HL-60/S4 (cell line): ENCODE measurements around the gene RABGAP1L.
"Not testable (repeated sequence)": the region's sequence is repeated elsewhere in the genome, so short reads cannot be mapped to it uniquely, and the experiment has no call there.

ENCODE experiments used
- in situ Hi-C: fragments of 300-500 bp; cut with MboI; formaldehyde crosslinking; loops from 2 replicates; pipeline ENCODE4 v1.14.3; 2022; ENCODE audit warnings: low sequenced_read_pairs

RABGAP1L gene

GRCh38 chr1:174693539-174693938 lies 534.2 kb downstream of the RABGAP1L start:
- in situ Hi-C loops: not testable (repeated sequence)

DNA sequence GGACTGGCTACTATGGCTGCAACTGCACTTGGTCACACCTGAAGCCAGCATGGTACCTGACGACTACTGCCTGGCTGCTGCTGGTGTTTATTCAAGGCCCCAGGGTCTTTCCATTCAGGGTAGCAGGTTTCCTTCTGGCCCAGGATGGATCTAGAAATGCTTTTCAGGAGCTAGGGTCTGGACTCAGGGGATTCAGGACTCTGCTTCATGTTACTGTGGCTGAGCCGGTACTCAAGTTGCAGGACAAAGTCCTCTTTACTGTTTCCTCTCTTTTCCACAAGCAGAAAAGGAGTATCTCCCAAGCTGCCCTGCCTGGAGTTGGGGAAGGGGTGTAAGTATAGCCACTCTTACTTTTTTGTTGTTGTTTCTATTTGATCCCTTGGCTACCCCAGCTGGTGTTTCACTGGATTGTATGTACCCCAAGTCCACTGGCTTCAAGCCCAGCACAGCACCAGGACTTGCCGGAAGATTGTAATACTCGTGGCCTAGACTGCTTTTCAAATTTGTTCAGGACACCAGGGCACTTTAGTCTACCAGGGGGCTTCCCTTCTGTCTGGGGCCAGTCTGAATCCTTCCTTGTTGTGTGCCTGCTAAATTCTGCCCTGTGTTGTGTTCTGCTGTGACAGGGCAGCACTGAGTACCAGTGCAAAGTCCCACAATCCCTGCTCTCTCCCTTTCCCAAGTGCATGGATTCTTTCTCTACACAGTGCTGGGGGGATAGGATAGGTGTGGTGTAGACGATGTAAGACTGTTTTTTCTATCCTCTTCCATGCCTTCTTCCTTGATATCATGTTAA lies 536.9 kb downstream of the RABGAP1L start:
- in situ Hi-C loops: no loop called here

DNA sequence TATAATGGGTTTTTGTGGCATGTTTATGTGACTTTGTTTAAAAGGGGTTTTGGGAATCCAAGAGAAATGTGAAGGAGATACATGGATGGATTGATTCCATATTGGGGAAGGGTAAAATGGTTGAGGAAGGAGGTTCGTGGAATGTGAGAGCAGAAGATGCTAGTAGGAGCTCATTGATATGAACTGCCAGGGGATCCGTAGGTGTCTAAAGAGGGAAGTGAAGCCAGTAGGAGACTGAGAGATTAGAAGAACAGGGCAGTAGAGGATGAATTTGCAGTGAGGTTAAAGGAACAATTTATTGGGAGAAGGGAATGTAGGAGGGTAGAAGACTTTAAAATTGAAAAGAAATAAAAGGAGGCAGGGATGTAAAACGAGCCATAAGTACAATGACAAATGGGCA lies 541.0 kb downstream of the RABGAP1L start:
- in situ Hi-C loops: no loop called here

DNA sequence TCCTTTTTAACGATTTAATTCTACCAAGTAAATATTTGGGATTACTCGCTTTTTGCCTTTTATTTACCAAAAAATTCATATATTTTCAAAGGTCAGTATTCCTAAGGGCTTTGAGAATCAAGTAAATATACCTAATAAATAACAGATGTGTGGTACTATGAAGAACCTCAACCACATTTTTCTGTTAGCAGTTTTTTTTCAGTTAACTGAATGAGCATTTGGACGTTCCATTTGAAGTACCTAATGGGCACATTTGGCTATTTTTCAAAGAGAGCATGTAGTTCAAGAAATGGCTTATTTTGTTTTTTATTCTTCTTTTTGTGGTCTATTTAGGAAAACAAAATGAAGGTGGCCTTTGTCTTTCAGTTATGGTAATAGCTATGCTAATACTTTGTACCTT lies 541.5 kb downstream of the RABGAP1L start:
- in situ Hi-C loops: no loop called here

- in situ Hi-C loops: no loop called here
These were observed 542.2 kb downstream of the RABGAP1L start for GRCh38 chr1:174701565-174701964.

GRCh38 chr1:174702011-174702410 lies 542.7 kb downstream of the RABGAP1L start:
- in situ Hi-C loops: no loop called here

DNA sequence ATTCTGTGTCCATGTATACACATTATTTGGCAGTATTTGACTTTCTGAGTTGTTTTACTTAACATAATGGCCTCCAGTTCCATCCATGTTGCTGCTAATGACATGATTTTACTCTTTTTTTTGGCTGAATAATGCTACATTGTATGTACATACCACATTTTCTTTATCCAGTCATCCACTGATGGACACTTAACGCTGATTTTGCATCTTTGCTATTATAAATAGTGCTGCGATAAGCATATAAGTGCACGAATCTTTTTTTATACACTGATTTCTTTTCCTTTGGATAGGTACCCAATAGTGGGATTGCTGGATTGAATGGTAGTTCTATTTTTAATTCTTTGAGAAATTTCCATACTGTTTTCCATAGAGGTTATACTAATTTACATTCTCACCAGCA lies 544.0 kb downstream of the RABGAP1L start:
- in situ Hi-C loops: no loop called here

- in situ Hi-C loops: no loop called here
These were observed 545.0 kb downstream of the RABGAP1L start for GRCh38 chr1:174704300-174704699.

- in situ Hi-C loops: no loop called here
These were observed 551.8 kb downstream of the RABGAP1L start for GRCh38 chr1:174710868-174711845.

GRCh38 chr1:174711848-174712247 lies 552.5 kb downstream of the RABGAP1L start:
- in situ Hi-C loops: not testable (repeated sequence)

DNA sequence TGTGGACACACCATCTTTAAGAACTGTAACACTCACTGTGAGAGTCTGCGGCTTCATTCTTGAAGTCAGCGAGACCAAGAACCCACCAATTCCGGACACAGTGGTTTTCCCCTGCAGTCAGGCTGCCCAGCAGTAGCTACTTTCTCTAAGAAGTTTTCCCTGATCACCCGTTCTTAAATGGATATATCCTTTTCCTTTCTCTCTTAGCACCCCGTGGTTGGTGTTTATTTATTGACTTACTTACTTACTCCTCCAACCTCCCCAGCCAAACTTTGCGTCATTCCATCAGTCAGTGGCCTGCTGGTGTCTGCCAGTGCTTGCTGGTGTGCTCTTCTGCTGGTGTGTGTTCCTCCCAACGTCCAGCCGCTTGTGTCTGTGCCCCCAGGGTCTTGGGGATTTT lies 553.2 kb downstream of the RABGAP1L start:
- in situ Hi-C loops: no loop called here

DNA sequence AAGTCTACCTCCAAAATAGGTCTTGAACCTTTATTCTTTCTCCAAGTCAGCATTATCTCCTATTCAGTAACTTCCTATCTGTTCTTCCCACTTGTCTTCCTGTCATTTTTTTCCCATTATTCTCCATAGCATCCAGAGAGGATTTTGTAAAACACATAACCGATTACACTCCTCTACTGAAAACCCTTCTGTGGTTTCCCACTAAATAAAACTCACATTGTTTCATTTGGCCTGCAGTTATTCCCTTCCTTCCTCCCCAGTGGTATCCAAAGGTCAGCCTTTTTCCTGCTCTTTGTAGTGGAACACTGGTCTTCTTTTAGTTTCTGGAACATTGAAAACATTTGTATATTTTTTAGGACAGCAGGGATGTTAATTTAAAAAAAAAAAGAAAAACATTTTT lies 554.5 kb downstream of the RABGAP1L start:
- in situ Hi-C loops: no loop called here

- in situ Hi-C loops: no loop called here
These were observed 559.9 kb downstream of the RABGAP1L start for GRCh38 chr1:174719194-174719593.

DNA sequence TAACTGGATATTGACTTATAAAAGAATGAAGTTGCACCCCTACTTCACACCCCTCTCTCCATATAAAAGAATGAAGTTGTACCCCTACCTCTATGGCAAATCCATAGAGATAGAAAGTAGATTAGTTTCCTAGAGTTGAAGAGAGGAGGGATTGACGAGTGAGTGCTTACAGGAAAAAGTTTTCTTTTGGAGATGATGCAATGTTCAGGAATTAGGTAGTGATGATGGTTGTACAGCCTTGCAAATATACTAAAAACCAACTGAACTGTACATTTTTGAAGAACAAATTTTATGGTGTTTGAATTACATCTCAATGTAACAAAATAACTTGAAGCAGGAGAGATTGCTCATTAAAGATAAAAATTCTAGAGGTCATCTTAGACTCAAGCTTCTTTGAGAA lies 561.3 kb downstream of the RABGAP1L start:
- in situ Hi-C loops: no loop called here

DNA sequence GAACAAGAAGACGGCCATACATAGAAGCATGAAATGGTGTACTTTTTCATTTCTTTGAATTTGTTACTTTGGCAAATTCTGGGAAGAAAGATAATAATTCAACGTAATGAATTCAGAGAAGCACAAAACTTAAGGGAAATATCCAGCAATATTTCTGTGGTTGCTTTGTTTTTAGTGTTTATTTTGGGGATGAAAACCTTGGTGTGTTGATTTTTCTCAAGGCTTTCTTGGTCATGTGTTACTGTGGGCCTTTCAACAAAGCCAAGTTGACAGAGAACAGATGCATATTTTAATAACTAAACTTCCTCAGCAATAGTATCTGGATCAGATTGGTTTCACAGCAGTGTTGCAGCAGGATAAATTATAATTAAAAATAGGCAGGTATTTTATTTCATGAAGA lies 561.9 kb downstream of the RABGAP1L start:
- in situ Hi-C loops: no loop called here

- in situ Hi-C loops: no loop called here
These were observed 564.5 kb downstream of the RABGAP1L start for GRCh38 chr1:174723816-174724215.

- in situ Hi-C loops: no loop called here
These were observed 564.9 kb downstream of the RABGAP1L start for GRCh38 chr1:174724219-174724618.

DNA sequence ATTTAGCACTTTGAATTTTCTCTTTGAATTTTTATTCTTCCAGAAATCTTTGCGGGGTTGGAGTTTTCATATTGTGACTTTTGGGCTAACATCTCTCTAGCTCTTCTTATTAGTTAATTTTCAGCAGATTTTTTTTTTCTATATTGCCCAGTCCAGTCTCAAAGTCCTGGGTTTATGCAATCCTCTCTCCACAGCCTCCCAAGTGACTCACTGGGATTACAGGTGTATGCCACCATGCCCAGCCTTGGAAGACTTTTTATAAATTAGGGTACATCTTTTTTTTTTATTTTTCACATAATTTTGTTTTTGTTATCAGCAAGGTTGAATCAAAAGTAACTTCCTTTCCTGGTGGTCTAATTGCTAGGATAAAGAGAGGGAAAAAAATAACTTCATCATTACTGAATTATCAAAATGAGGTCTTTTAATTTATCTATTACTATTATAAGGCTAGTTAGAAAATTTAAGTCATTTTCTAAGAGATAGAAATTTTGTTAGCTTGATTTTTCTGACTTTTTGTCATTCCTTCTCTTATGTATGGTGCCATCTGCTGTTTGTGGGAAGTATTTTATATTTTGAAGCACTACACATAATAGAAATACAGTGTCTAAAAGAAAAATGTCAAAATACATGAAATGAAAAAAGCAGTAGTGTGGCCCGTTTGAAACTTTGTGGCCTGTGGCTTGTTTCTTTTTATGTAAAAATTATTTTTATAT lies 567.0 kb downstream of the RABGAP1L start:
- in situ Hi-C loops: loop anchor here (25.0 kb wide), 1 partner anchor 1314 kb away; no protein-coding TSS in a partner anchor

DNA sequence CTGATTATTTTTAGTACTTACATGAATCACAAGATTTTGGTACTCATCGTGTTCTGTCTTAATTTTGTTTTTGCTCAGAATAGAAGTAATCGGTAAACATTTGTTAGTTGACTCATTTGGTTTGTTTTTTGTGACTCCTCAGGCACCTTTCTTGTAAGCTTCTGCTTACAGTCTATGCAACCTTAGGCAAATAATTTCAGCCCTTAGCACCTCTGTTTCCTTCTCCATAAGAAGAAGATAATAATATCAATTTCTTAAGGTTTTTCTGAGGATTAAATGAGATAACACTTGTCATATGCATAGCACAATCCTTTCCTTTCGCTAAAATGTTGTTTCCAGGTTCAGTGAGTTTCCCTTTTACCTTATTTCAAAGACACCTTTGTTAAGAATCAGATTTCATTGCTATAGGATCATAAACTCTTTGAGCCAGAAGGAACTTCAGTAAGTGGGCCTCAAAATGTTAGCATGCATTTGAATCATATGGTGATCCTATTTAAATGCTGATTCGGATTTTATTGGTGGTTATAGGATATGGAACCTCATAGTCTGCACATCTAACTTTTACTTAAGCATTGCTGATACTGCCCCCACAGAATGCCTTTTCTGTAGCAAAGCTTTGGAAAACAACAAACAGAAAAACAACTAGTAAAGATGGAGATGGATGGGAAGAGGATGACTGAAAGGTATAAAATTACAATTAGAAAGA lies 567.7 kb downstream of the RABGAP1L start:
- in situ Hi-C loops: loop anchor here (25.0 kb wide), 1 partner anchor 1315 kb away; no protein-coding TSS in a partner anchor

GRCh38 chr1:174734270-174734669 lies 575.0 kb downstream of the RABGAP1L start:
- in situ Hi-C loops: loop anchor here (10.0 to 25.0 kb wide), 3 partner anchors 469 to 1989 kb away; no protein-coding TSS in a partner anchor
